ENCODE measurements around the gene ZNF786.

DNA sequence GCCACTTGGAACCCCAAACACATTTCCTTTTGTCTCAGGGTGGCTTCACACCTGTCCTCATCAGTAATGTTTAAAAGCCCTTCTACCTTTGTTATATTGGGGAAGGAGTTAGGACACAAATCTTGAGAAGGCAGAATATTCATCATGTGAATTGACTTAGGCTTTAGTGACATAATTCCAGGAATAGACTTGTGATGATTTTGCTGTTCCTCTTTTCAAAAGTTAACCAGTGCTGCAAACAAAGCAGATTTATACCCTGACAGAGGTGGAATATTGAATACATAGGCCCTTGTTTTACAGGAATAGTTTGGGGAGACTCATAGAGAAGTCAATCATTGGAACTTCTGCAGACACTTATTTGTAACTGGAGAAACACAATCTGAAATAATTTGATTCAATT is 27.0 kb downstream of the ZNF786 start:
- TF ChIP-seq SUZ12 (IDR thresholded peaks at IDR 0.05; ENCODE audit: extremely low read depth, insufficient read depth, insufficient read length) (no peak), ZNF274 (IDR thresholded peaks at IDR 0.05; ENCODE audit: low read depth, low read length) (no peak)
